ENCODE data around the gene YTHDF2. TPM values are rescaled to one million over a fixed set of nuclear protein-coding genes. Genes with fewer than 3 reads are reported as not detected.

YTHDF2 gene
- total RNA-seq, 2 donors from 2014 or later: 36.4 to 53.0 TPM

- no peak overlapping the region for H3K27ac ChIP-seq
- DNase-seq (ENCODE audit: low spot score) (no peak), ATAC-seq (ENCODE audit: insufficient number of reproducible peaks, low FRiP score, low read depth) (no peak)
- no peaks in the 10 kb centered on the region for H3K27me3 ChIP-seq (replicated peaks; ENCODE audit: insufficient read depth)
- H3K4me1 ChIP-seq (ENCODE audit: control insufficient read depth in 1 of 2, low read depth in 2 of 2): no peaks in the 10 kb centered on the region
- no peak for TF ChIP-seq CTCF (IDR thresholded peaks at IDR 0.05)
- H3K36me3 ChIP-seq: no peaks in the 10 kb centered on the region
- H3K9me3 ChIP-seq: no peaks in the 10 kb centered on the region
- H3K4me3 ChIP-seq: no peak overlapping the region
Measured at GRCh38 chr1:28815533-28816185, 78.9 kb downstream of the YTHDF2 start.

- Histone ChIP-seq H3K9me3 (no peaks in the 10 kb centered on the region), H3K4me3 (no peak overlapping the region), H3K27me3 (replicated peaks; ENCODE audit: insufficient read depth) (no peaks in the 10 kb centered on the region), H3K36me3 (no peaks in the 10 kb centered on the region), H3K27ac (no peak overlapping the region), H3K4me1 (ENCODE audit: control insufficient read depth in 1 of 2, low read depth in 2 of 2) (no peaks in the 10 kb centered on the region)
- DNase-seq (ENCODE audit: low spot score) (no peak), ATAC-seq (ENCODE audit: insufficient number of reproducible peaks, low FRiP score, low read depth) (no peak)
- no peak for TF ChIP-seq CTCF (IDR thresholded peaks at IDR 0.05)
Measured at GRCh38 chr1:28817133-28817532, 80.4 kb downstream of the YTHDF2 start.

GRCh38 chr1:28819020-28819419, 82.3 kb downstream of the YTHDF2 start:
- Histone ChIP-seq H3K4me3 (no peak overlapping the region), H3K36me3 (no peaks in the 10 kb centered on the region), H3K9me3 (no peaks in the 10 kb centered on the region), H3K27me3 (replicated peaks; ENCODE audit: insufficient read depth) (no peaks in the 10 kb centered on the region), H3K4me1 (ENCODE audit: control insufficient read depth in 1 of 2, low read depth in 2 of 2) (no peaks in the 10 kb centered on the region), H3K27ac (no peak overlapping the region)
- no peak for DNase-seq (ENCODE audit: low spot score)
- no peak for ATAC-seq (ENCODE audit: insufficient number of reproducible peaks, low FRiP score, low read depth)
- no peak for TF ChIP-seq CTCF (IDR thresholded peaks at IDR 0.05)

Other genes starting within 250 kb of the YTHDF2 start
- 10 to 100 TPM in 1 of 2 donors, 1 to 10 TPM in 1; 6.2 to 10.1 TPM for gene RCC1, start 230.9 kb upstream of the YTHDF2 start, total RNA-seq
- 10 to 100 TPM; 25.3 to 28.4 TPM for gene TRNAU1AP, start 183.9 kb upstream of the YTHDF2 start, total RNA-seq
- 1 to 10 TPM in 1 of 2 donors, under 1 TPM in 1; 0.95 to 1.6 TPM for gene RAB42, start 144.7 kb upstream of the YTHDF2 start, total RNA-seq
- gene TAF12, start 93.9 kb upstream of the YTHDF2 start, total RNA-seq: 10 to 100 TPM; 11.7 to 17.2 TPM
- gene RNU11, start 88.3 kb upstream of the YTHDF2 start, total RNA-seq: not detected
- gene GMEB1, start 68.2 kb upstream of the YTHDF2 start, total RNA-seq: 10 to 100 TPM in 1 of 2 donors, 1 to 10 TPM in 1; 4.7 to 15.5 TPM
- gene OPRD1, start 75.2 kb downstream of the YTHDF2 start, total RNA-seq: not detected
- 10 to 100 TPM; 26.7 to 37.8 TPM for gene EPB41, start 177.6 kb downstream of the YTHDF2 start, total RNA-seq

Data from thoracic aorta (tissue), 2 donors.